ENCODE results near the gene NCAM2.

Gene NCAM2

GRCh38 chr21:21067375-21067774 is 69.2 kb downstream of the NCAM2 start:
- no peak overlapping the region for H3K4me3 ChIP-seq (ENCODE audit: control insufficient read depth in 1 of 7, extremely low read depth in 1 of 7, insufficient read depth in 4 of 7, low read depth in 2 of 7, low read length in 6 of 7)
- no peaks in the 10 kb centered on the region for H3K36me3 ChIP-seq (ENCODE audit: control insufficient read depth in 4 of 4, insufficient read depth in 4 of 4, low read length in 3 of 4)
- ChIA-PET CTCF (no interaction called here), POLR2A (no interaction called here)
- H3K9me3 ChIP-seq (ENCODE audit: control extremely low read depth in 1 of 5, control insufficient read depth in 4 of 5, insufficient read depth in 2 of 5, low read depth in 1 of 5, low read length in 4 of 5), result no peaks in the 10 kb centered on the region
- no peak overlapping the region for H3K27ac ChIP-seq (ENCODE audit: insufficient read depth in 1 of 2, low read depth in 1 of 2, low read length in 2 of 2, poor library complexity in 1 of 2, severe bottlenecking in 2 of 2)
- DNase-seq, result no peak
- no peaks in the 10 kb centered on the region for H3K4me1 ChIP-seq (ENCODE audit: control extremely low read depth in 1 of 4, control insufficient read depth in 4 of 4, insufficient read depth in 4 of 4, low read length in 3 of 4)
- H3K27me3 ChIP-seq (replicated peaks in 2 of 5; ENCODE audit: control insufficient read depth in 4 of 5, insufficient read depth in 5 of 5, low read length in 4 of 5), result peaks cover 0 to under 1% (median 0%) of the 10 kb centered on the region in 5 experiments

- ChIA-PET POLR2A (no interaction called here), CTCF (no interaction called here)
- no peaks in the 10 kb centered on the region for H3K36me3 ChIP-seq (ENCODE audit: control insufficient read depth in 4 of 4, insufficient read depth in 4 of 4, low read length in 3 of 4)
- no peaks in the 10 kb centered on the region for H3K4me1 ChIP-seq (ENCODE audit: control extremely low read depth in 1 of 4, control insufficient read depth in 4 of 4, insufficient read depth in 4 of 4, low read length in 3 of 4)
- H3K27ac ChIP-seq (ENCODE audit: insufficient read depth in 1 of 2, low read depth in 1 of 2, low read length in 2 of 2, poor library complexity in 1 of 2, severe bottlenecking in 2 of 2), result no peak overlapping the region
- 100% methylated on average over 3 of the region's 3 CpGs for WGBS (ENCODE audit: insufficient coverage)
- H3K27me3 ChIP-seq (replicated peaks in 2 of 5; ENCODE audit: control insufficient read depth in 4 of 5, insufficient read depth in 5 of 5, low read length in 4 of 5), result no peaks in the 10 kb centered on the region
- no peak for DNase-seq
- no peak overlapping the region for H3K4me3 ChIP-seq (ENCODE audit: control insufficient read depth in 1 of 7, extremely low read depth in 1 of 7, insufficient read depth in 4 of 7, low read depth in 2 of 7, low read length in 6 of 7)
- no peaks in the 10 kb centered on the region for H3K9me3 ChIP-seq (ENCODE audit: control extremely low read depth in 1 of 5, control insufficient read depth in 4 of 5, insufficient read depth in 2 of 5, low read depth in 1 of 5, low read length in 4 of 5)
Measured at GRCh38 chr21:21074305-21074704, 76.1 kb downstream of the NCAM2 start.

GRCh38 chr21:21076051-21076450 is 77.8 kb downstream of the NCAM2 start:
- no peak overlapping the region for H3K27ac ChIP-seq (ENCODE audit: insufficient read depth in 1 of 2, low read depth in 1 of 2, low read length in 2 of 2, poor library complexity in 1 of 2, severe bottlenecking in 2 of 2)
- WGBS (ENCODE audit: insufficient coverage), result no CpG with 5 or more reads among the region's 2 CpGs
- no peaks in the 10 kb centered on the region for H3K36me3 ChIP-seq (ENCODE audit: control insufficient read depth in 4 of 4, insufficient read depth in 4 of 4, low read length in 3 of 4)
- DNase-seq, result no peak
- no peaks in the 10 kb centered on the region for H3K4me1 ChIP-seq (ENCODE audit: control extremely low read depth in 1 of 4, control insufficient read depth in 4 of 4, insufficient read depth in 4 of 4, low read length in 3 of 4)
- no peaks in the 10 kb centered on the region for H3K9me3 ChIP-seq (ENCODE audit: control extremely low read depth in 1 of 5, control insufficient read depth in 4 of 5, insufficient read depth in 2 of 5, low read depth in 1 of 5, low read length in 4 of 5)
- POLR2A ChIA-PET, result no interaction called here
- no peak overlapping the region for H3K4me3 ChIP-seq (ENCODE audit: control insufficient read depth in 1 of 7, extremely low read depth in 1 of 7, insufficient read depth in 4 of 7, low read depth in 2 of 7, low read length in 6 of 7)
- no peaks in the 10 kb centered on the region for H3K27me3 ChIP-seq (replicated peaks in 2 of 5; ENCODE audit: control insufficient read depth in 4 of 5, insufficient read depth in 5 of 5, low read length in 4 of 5)
- CTCF ChIA-PET, result no interaction called here

GRCh38 chr21:21076491-21076890 is 78.3 kb downstream of the NCAM2 start:
- POLR2A ChIA-PET, result no interaction called here
- Histone ChIP-seq H3K9me3 (ENCODE audit: control extremely low read depth in 1 of 5, control insufficient read depth in 4 of 5, insufficient read depth in 2 of 5, low read depth in 1 of 5, low read length in 4 of 5) (no peaks in the 10 kb centered on the region), H3K27me3 (replicated peaks in 2 of 5; ENCODE audit: control insufficient read depth in 4 of 5, insufficient read depth in 5 of 5, low read length in 4 of 5) (no peaks in the 10 kb centered on the region), H3K4me1 (ENCODE audit: control extremely low read depth in 1 of 4, control insufficient read depth in 4 of 4, insufficient read depth in 4 of 4, low read length in 3 of 4) (no peaks in the 10 kb centered on the region), H3K27ac (ENCODE audit: insufficient read depth in 1 of 2, low read depth in 1 of 2, low read length in 2 of 2, poor library complexity in 1 of 2, severe bottlenecking in 2 of 2) (no peak overlapping the region), H3K4me3 (ENCODE audit: control insufficient read depth in 1 of 7, extremely low read depth in 1 of 7, insufficient read depth in 4 of 7, low read depth in 2 of 7, low read length in 6 of 7) (no peak overlapping the region), H3K36me3 (ENCODE audit: control insufficient read depth in 4 of 4, insufficient read depth in 4 of 4, low read length in 3 of 4) (no peaks in the 10 kb centered on the region)
- WGBS (ENCODE audit: insufficient coverage), result 100% methylated on average over 1 of the region's 4 CpGs
- no peak for DNase-seq
- CTCF ChIA-PET, result no interaction called here

GRCh38 chr21:21079646-21080045 is 81.4 kb downstream of the NCAM2 start:
- Histone ChIP-seq H3K27ac (ENCODE audit: insufficient read depth in 1 of 2, low read depth in 1 of 2, low read length in 2 of 2, poor library complexity in 1 of 2, severe bottlenecking in 2 of 2) (no peak overlapping the region), H3K9me3 (ENCODE audit: control extremely low read depth in 1 of 5, control insufficient read depth in 4 of 5, insufficient read depth in 2 of 5, low read depth in 1 of 5, low read length in 4 of 5) (no peaks in the 10 kb centered on the region), H3K27me3 (replicated peaks in 2 of 5; ENCODE audit: control insufficient read depth in 4 of 5, insufficient read depth in 5 of 5, low read length in 4 of 5) (no peaks in the 10 kb centered on the region), H3K36me3 (ENCODE audit: control insufficient read depth in 4 of 4, insufficient read depth in 4 of 4, low read length in 3 of 4) (no peaks in the 10 kb centered on the region), H3K4me1 (ENCODE audit: control extremely low read depth in 1 of 4, control insufficient read depth in 4 of 4, insufficient read depth in 4 of 4, low read length in 3 of 4) (no peaks in the 10 kb centered on the region), H3K4me3 (ENCODE audit: control insufficient read depth in 1 of 7, extremely low read depth in 1 of 7, insufficient read depth in 4 of 7, low read depth in 2 of 7, low read length in 6 of 7) (no peak overlapping the region)
- ChIA-PET POLR2A (no interaction called here), CTCF (no interaction called here)
- DNase-seq, result no peak

GRCh38 chr21:21084179-21084578 is 86.0 kb downstream of the NCAM2 start:
- Histone ChIP-seq H3K9me3 (ENCODE audit: control extremely low read depth in 1 of 5, control insufficient read depth in 4 of 5, insufficient read depth in 2 of 5, low read depth in 1 of 5, low read length in 4 of 5) (no peaks in the 10 kb centered on the region), H3K36me3 (ENCODE audit: control insufficient read depth in 4 of 4, insufficient read depth in 4 of 4, low read length in 3 of 4) (no peaks in the 10 kb centered on the region), H3K27me3 (replicated peaks in 2 of 5; ENCODE audit: control insufficient read depth in 4 of 5, insufficient read depth in 5 of 5, low read length in 4 of 5) (no peaks in the 10 kb centered on the region), H3K4me1 (ENCODE audit: control extremely low read depth in 1 of 4, control insufficient read depth in 4 of 4, insufficient read depth in 4 of 4, low read length in 3 of 4) (no peaks in the 10 kb centered on the region), H3K4me3 (ENCODE audit: control insufficient read depth in 1 of 7, extremely low read depth in 1 of 7, insufficient read depth in 4 of 7, low read depth in 2 of 7, low read length in 6 of 7) (no peak overlapping the region), H3K27ac (ENCODE audit: insufficient read depth in 1 of 2, low read depth in 1 of 2, low read length in 2 of 2, poor library complexity in 1 of 2, severe bottlenecking in 2 of 2) (no peak overlapping the region)
- ChIA-PET POLR2A (no interaction called here), CTCF (interaction anchor here (1.0 to 1.3 kb wide), 2 partner anchors 17 to 84 kb away, joined by 3 read pairs; no protein-coding TSS in a partner anchor)
- DNase-seq, result no peak
- no CpG with 5 or more reads among the region's 1 CpG for WGBS (ENCODE audit: insufficient coverage)

- Histone ChIP-seq H3K36me3 (ENCODE audit: control insufficient read depth in 4 of 4, insufficient read depth in 4 of 4, low read length in 3 of 4) (no peaks in the 10 kb centered on the region), H3K4me1 (ENCODE audit: control extremely low read depth in 1 of 4, control insufficient read depth in 4 of 4, insufficient read depth in 4 of 4, low read length in 3 of 4) (no peaks in the 10 kb centered on the region), H3K4me3 (ENCODE audit: control insufficient read depth in 1 of 7, extremely low read depth in 1 of 7, insufficient read depth in 4 of 7, low read depth in 2 of 7, low read length in 6 of 7) (no peak overlapping the region), H3K27me3 (replicated peaks in 2 of 5; ENCODE audit: control insufficient read depth in 4 of 5, insufficient read depth in 5 of 5, low read length in 4 of 5) (no peaks in the 10 kb centered on the region), H3K27ac (ENCODE audit: insufficient read depth in 1 of 2, low read depth in 1 of 2, low read length in 2 of 2, poor library complexity in 1 of 2, severe bottlenecking in 2 of 2) (no peak overlapping the region), H3K9me3 (ENCODE audit: control extremely low read depth in 1 of 5, control insufficient read depth in 4 of 5, insufficient read depth in 2 of 5, low read depth in 1 of 5, low read length in 4 of 5) (no peaks in the 10 kb centered on the region)
- no peak for DNase-seq
- ChIA-PET POLR2A (no interaction called here), CTCF (interaction anchor here (1.0 to 1.3 kb wide), 2 partner anchors 16 to 85 kb away, joined by 3 read pairs; no protein-coding TSS in a partner anchor)
- WGBS (ENCODE audit: insufficient coverage), result 95% methylated on average over 2 of the region's 3 CpGs
Measured at GRCh38 chr21:21085206-21085605, 87.0 kb downstream of the NCAM2 start.

- Histone ChIP-seq H3K4me3 (ENCODE audit: control insufficient read depth in 1 of 7, extremely low read depth in 1 of 7, insufficient read depth in 4 of 7, low read depth in 2 of 7, low read length in 6 of 7) (no peak overlapping the region), H3K4me1 (ENCODE audit: control extremely low read depth in 1 of 4, control insufficient read depth in 4 of 4, insufficient read depth in 4 of 4, low read length in 3 of 4) (no peaks in the 10 kb centered on the region), H3K9me3 (ENCODE audit: control extremely low read depth in 1 of 5, control insufficient read depth in 4 of 5, insufficient read depth in 2 of 5, low read depth in 1 of 5, low read length in 4 of 5) (no peaks in the 10 kb centered on the region), H3K27ac (ENCODE audit: insufficient read depth in 1 of 2, low read depth in 1 of 2, low read length in 2 of 2, poor library complexity in 1 of 2, severe bottlenecking in 2 of 2) (no peak overlapping the region), H3K27me3 (replicated peaks in 2 of 5; ENCODE audit: control insufficient read depth in 4 of 5, insufficient read depth in 5 of 5, low read length in 4 of 5) (no peaks in the 10 kb centered on the region), H3K36me3 (ENCODE audit: control insufficient read depth in 4 of 4, insufficient read depth in 4 of 4, low read length in 3 of 4) (no peaks in the 10 kb centered on the region)
- POLR2A ChIA-PET, result no interaction called here
- DNase-seq, result no peak
- CTCF ChIA-PET, result no interaction called here
- WGBS (ENCODE audit: insufficient coverage), result 79% methylated on average over 4 of the region's 5 CpGs
Measured at GRCh38 chr21:21096956-21097355, 98.7 kb downstream of the NCAM2 start.
